ENCODE results near the gene SLC4A9. TPM values are rescaled to one million over a fixed set of nuclear protein-coding genes. Genes with fewer than 3 reads are reported as not detected.

The SLC4A9 gene
- total and polyA plus RNA-seq, 2 donors (not counting 1 experiment from before 2014, with no cell fraction given) = 0.10 TPM; not detected in 1

DNA sequence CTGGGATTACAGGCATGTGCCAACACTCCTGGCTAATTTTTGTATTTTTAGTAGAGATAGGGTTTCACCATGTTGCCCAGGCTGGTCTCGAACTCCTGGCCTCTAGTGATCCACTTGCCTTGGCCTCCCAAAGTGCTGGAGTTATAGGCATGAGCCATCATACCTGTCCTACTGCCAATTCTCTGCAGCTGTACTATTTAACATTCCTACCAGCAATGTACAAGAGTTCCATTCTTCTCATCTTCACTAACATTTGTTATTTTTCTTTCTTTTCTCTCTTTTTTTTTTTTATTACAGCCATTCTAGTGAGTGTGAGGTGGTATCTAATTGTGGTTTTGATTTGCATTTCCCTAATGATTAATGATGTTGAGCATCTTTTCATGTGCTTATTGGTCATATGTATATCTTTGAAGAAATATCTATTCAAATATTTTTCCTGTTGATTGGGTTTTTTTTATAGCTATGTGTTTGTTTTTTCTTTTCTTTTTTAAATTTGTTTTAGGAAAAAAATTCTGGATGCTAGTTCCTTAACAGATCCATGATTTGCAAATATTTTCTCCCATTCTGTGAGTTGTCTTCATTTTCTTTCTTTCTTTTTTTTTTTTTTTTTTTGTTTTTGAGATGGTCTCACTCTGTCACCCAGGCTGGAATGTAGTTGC lies 59.0 kb downstream of the SLC4A9 start:
- H4K20me1 ChIP-seq (ENCODE audit: control insufficient read depth, insufficient read depth, low read length, poor library complexity, severe bottlenecking) = peaks cover 69% of the 10 kb centered on the region
- no peak overlapping the region for H3K4me3 Mint-ChIP-seq
- 100% methylated on average over 1 of the region's 1 CpG for WGBS (ENCODE audit: insufficient coverage)
- H3K4me1 Mint-ChIP-seq = peaks cover 44% of the 10 kb centered on the region
- DNase-seq (no peak), ATAC-seq (ENCODE audit: low read depth) (no peak)
- no peak overlapping the region for H3K9ac ChIP-seq (ENCODE audit: low read length)
- H3K27ac ChIP-seq (ENCODE audit: low read length in 2 of 2) = no peak overlapping the region
- H3K4me1 ChIP-seq (ENCODE audit: control insufficient read depth in 2 of 2, insufficient read depth in 2 of 2, low read length in 2 of 2) = no peaks in the 10 kb centered on the region
- ChIA-PET CTCF (interaction anchor here (0.7 kb wide), 1 partner anchor 256 kb away, joined by 5 read pairs; no protein-coding TSS in a partner anchor), POLR2A (no interaction called here)
- no peaks in the 10 kb centered on the region for H3K9me3 ChIP-seq (ENCODE audit: control extremely low read depth in 1 of 3, control insufficient read depth in 2 of 3, insufficient read depth in 1 of 3, low read length in 2 of 3)
- H3K4me3 ChIP-seq (ENCODE audit: control extremely low read depth in 1 of 5, extremely low read depth in 1 of 5, insufficient read depth in 1 of 5, low read depth in 2 of 5, low read length in 4 of 5) = no peak overlapping the region
- H2AFZ ChIP-seq (ENCODE audit: insufficient read depth, low read depth, low read length, poor library complexity, severe bottlenecking) = no peak overlapping the region
- TF ChIP-seq CTCF (IDR thresholded peaks at IDR 0.05) (no peak), EZH2 (IDR thresholded peaks at IDR 0.05; ENCODE audit: borderline replicate concordance, insufficient read depth, low read depth, low read length, poor library complexity, severe bottlenecking) (no peak)
- no peak overlapping the region for H3K27ac Mint-ChIP-seq
- H3K9me3 Mint-ChIP-seq (ENCODE audit: insufficient read depth) = no peaks in the 10 kb centered on the region
- H3K36me3 ChIP-seq (replicated peaks in 1 of 2; ENCODE audit: control extremely low read depth in 1 of 2, control insufficient read depth in 1 of 2, extremely low read depth in 1 of 2, insufficient read depth in 2 of 2, low read length in 1 of 2) = peaks cover 3 to 4% of the 10 kb centered on the region in 2 experiments
- H3K27me3 ChIP-seq (replicated peaks in 1 of 4; ENCODE audit: control extremely low read depth in 1 of 4, control insufficient read depth in 3 of 4, insufficient read depth in 4 of 4, low read length in 3 of 4) = no peaks in the 10 kb centered on the region
- no peak overlapping the region for H3K4me2 ChIP-seq (replicated peaks; ENCODE audit: low read depth, low read length, poor library complexity, severe bottlenecking)
- intact Hi-C loops (cut with micrococcal nuclease) = no loop called here
- H3K79me2 ChIP-seq (ENCODE audit: control insufficient read depth, insufficient read depth, low read length) = peaks cover 96% of the 10 kb centered on the region
- no peaks in the 10 kb centered on the region for H3K27me3 Mint-ChIP-seq

DNA sequence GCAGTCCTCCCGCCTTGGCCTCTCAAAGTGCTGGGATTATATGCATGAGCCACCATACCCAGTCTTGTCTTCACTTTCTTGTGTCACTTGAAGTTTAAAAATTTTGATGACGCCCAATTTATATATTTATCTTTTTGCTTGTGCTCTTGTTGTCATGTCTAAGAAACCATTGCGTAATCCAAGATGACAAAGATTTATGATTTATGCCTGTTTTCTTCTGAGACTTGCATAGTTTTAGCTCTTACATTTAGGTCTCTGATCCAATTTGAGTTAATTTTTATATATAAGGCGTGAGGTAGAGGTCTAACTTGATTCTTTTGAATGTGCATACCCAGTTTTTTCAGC lies 60.2 kb downstream of the SLC4A9 start:
- H3K79me2 ChIP-seq (ENCODE audit: control insufficient read depth, insufficient read depth, low read length) = peaks cover 96% of the 10 kb centered on the region
- intact Hi-C loops (cut with micrococcal nuclease) = no loop called here
- Mint-ChIP-seq H3K27ac (peak overlapping the region; percentile 56), H3K4me1 (peaks cover 41% of the 10 kb centered on the region), H3K27me3 (no peaks in the 10 kb centered on the region), H3K4me3 (no peak overlapping the region), H3K9me3 (ENCODE audit: insufficient read depth) (no peaks in the 10 kb centered on the region)
- ChIA-PET POLR2A (no interaction called here), CTCF (no interaction called here)
- DNase-seq = no peak
- H4K20me1 ChIP-seq (ENCODE audit: control insufficient read depth, insufficient read depth, low read length, poor library complexity, severe bottlenecking) = peaks cover 81% of the 10 kb centered on the region
- no peak for TF ChIP-seq CTCF (IDR thresholded peaks at IDR 0.05)
- no peak for TF ChIP-seq EZH2 (IDR thresholded peaks at IDR 0.05; ENCODE audit: borderline replicate concordance, insufficient read depth, low read depth, low read length, poor library complexity, severe bottlenecking)
- H3K27me3 ChIP-seq (replicated peaks in 1 of 4; ENCODE audit: control extremely low read depth in 1 of 4, control insufficient read depth in 3 of 4, insufficient read depth in 4 of 4, low read length in 3 of 4) = no peaks in the 10 kb centered on the region
- 100% methylated on average over 1 of the region's 4 CpGs for WGBS (ENCODE audit: insufficient coverage)
- no peak overlapping the region for H2AFZ ChIP-seq (ENCODE audit: insufficient read depth, low read depth, low read length, poor library complexity, severe bottlenecking)
- no peak for ATAC-seq (ENCODE audit: low read depth)
- H3K27ac ChIP-seq (ENCODE audit: low read length in 2 of 2) = no peak overlapping the region
- no peak overlapping the region for H3K9ac ChIP-seq (ENCODE audit: low read length)
- H3K9me3 ChIP-seq (ENCODE audit: control extremely low read depth in 1 of 3, control insufficient read depth in 2 of 3, insufficient read depth in 1 of 3, low read length in 2 of 3) = no peaks in the 10 kb centered on the region
- no peak overlapping the region for H3K4me3 ChIP-seq (ENCODE audit: control extremely low read depth in 1 of 5, extremely low read depth in 1 of 5, insufficient read depth in 1 of 5, low read depth in 2 of 5, low read length in 4 of 5)
- H3K36me3 ChIP-seq (replicated peaks in 1 of 2; ENCODE audit: control extremely low read depth in 1 of 2, control insufficient read depth in 1 of 2, extremely low read depth in 1 of 2, insufficient read depth in 2 of 2, low read length in 1 of 2) = peaks cover 3 to 4% of the 10 kb centered on the region in 2 experiments
- no peaks in the 10 kb centered on the region for H3K4me1 ChIP-seq (ENCODE audit: control insufficient read depth in 2 of 2, insufficient read depth in 2 of 2, low read length in 2 of 2)
- H3K4me2 ChIP-seq (replicated peaks; ENCODE audit: low read depth, low read length, poor library complexity, severe bottlenecking) = no peak overlapping the region

Data from B cell (primary cell).